ENCODE results near the gene HTT. TPM values are rescaled to one million over a fixed set of nuclear protein-coding genes. Genes with fewer than 3 reads are reported as not detected.

The HTT gene
- total RNA-seq, 6 donors from 2014 or later: 55.4 to 170 (median 81.5) TPM

GRCh38 chr4:3123181-3123671 lies 48.7 kb downstream of the HTT start:
- DNase-seq (no peak), ATAC-seq (ENCODE audit: low FRiP score in 2 of 2) (no peak)
- Histone ChIP-seq H3K4me1 (peaks cover 15 to 27% (median 22%) of the 10 kb centered on the region in 4 donors), H3K27ac (peak overlapping the region in 3 of 4 donors; percentile 32 to 76 (median 75)), H3K27me3 (no peaks in the 10 kb centered on the region), H3K4me3 (no peak overlapping the region), H3K36me3 (peaks cover 8 to 54% (median 41%) of the 10 kb centered on the region in 4 donors), H3K9me3 (no peaks in the 10 kb centered on the region)
- TF ChIP-seq EP300 (IDR thresholded peaks at IDR 0.05): no peak
- TF ChIP-seq POLR2A (IDR thresholded peaks at IDR 0.05): no peak
- TF ChIP-seq CTCF (IDR thresholded peaks at IDR 0.05): no peak
- TF ChIP-seq POLR2AphosphoS5 (IDR thresholded peaks at IDR 0.05): no peak
- 54 to 59% methylated on average over 3 of the region's 3 CpGs for WGBS, 2 donors

- peaks cover 8 to 62% (median 49%) of the 10 kb centered on the region in 4 donors for H3K36me3 ChIP-seq
Observed at GRCh38 chr4:3124070-3124767, 49.7 kb downstream of the HTT start.

GRCh38 chr4:3127112-3127511 lies 52.6 kb downstream of the HTT start:
- 92 to 94% methylated on average over 3 to 7 of the region's 7 CpGs for WGBS, 2 donors
- no peak overlapping the region for H3K4me3 ChIP-seq
- no peak overlapping the region for H3K27ac ChIP-seq
- no peak for TF ChIP-seq POLR2A (IDR thresholded peaks at IDR 0.05)
- TF ChIP-seq EP300 (IDR thresholded peaks at IDR 0.05): no peak
- no peak for TF ChIP-seq CTCF (IDR thresholded peaks at IDR 0.05)
- no peak for TF ChIP-seq POLR2AphosphoS5 (IDR thresholded peaks at IDR 0.05)
- ATAC-seq (ENCODE audit: low FRiP score in 2 of 2) (no peak), DNase-seq (no peak)
- no peaks in the 10 kb centered on the region for H3K9me3 ChIP-seq
- peaks cover 9 to 21% (median 13%) of the 10 kb centered on the region in 4 donors for H3K4me1 ChIP-seq
- peaks cover 7 to 70% (median 59%) of the 10 kb centered on the region in 4 donors for H3K36me3 ChIP-seq
- H3K27me3 ChIP-seq: no peaks in the 10 kb centered on the region

More at GRCh38 chr4:3124070-3124767, 49.7 kb downstream of the HTT start:
- H3K9me3 ChIP-seq: no peaks in the 10 kb centered on the region
- TF ChIP-seq POLR2A (IDR thresholded peaks at IDR 0.05): no peak
- TF ChIP-seq POLR2AphosphoS5 (IDR thresholded peaks at IDR 0.05): no peak
- no peak for TF ChIP-seq EP300 (IDR thresholded peaks at IDR 0.05)
- TF ChIP-seq CTCF (IDR thresholded peaks at IDR 0.05): no peak
- peaks cover 15 to 27% (median 22%) of the 10 kb centered on the region in 4 donors for H3K4me1 ChIP-seq
- peak overlapping the region in 2 of 4 donors; percentile 75 to 76 for H3K27ac ChIP-seq
- DNase-seq: no peak
- 87 to 88% methylated on average over 7 of the region's 7 CpGs for WGBS, 2 donors
- H3K27me3 ChIP-seq: no peaks in the 10 kb centered on the region
- H3K4me3 ChIP-seq: no peak overlapping the region
- no peak for ATAC-seq (ENCODE audit: low FRiP score in 2 of 2)

- H3K27me3 ChIP-seq: no peaks in the 10 kb centered on the region
- ATAC-seq (ENCODE audit: low FRiP score in 2 of 2): no peak
- DNase-seq: no peak
- H3K27ac ChIP-seq: no peak overlapping the region
- 93 to 95% methylated on average over 2 of the region's 2 CpGs for WGBS, 2 donors
- TF ChIP-seq CTCF (IDR thresholded peaks at IDR 0.05) (no peak), POLR2A (IDR thresholded peaks at IDR 0.05) (no peak), POLR2AphosphoS5 (IDR thresholded peaks at IDR 0.05) (no peak), EP300 (IDR thresholded peaks at IDR 0.05) (no peak)
- H3K4me3 ChIP-seq: no peak overlapping the region
- peaks cover 0 to 13% (median 7%) of the 10 kb centered on the region in 4 donors for H3K4me1 ChIP-seq
- peaks cover 6 to 74% (median 65%) of the 10 kb centered on the region in 4 donors for H3K36me3 ChIP-seq
- H3K9me3 ChIP-seq: no peaks in the 10 kb centered on the region
Observed at GRCh38 chr4:3128058-3128457, 53.6 kb downstream of the HTT start.

Measured in upper lobe of left lung (tissue), 6 donors.